Upper lobe of right lung (tissue), 1 donor: ENCODE measurements around the gene ATG7. TPM values are rescaled to one million over a fixed set of nuclear protein-coding genes. Genes with fewer than 3 reads are reported as not detected.

Experiments used
- ATAC-seq: fragments of 200-7000 bp; cut with Tn5 transposase; one replicate; pipeline ENCODE4 v1.9.1; 2020; ENCODE audit warnings: mild to moderate bottlenecking, moderate library complexity
- DNase-seq: peaks from one replicate; pipeline ENCODE4 v3.0.0-alpha.2; 2020
- H3K27ac ChIP-seq: fragments of 200-600 bp; one replicate; pipeline ENCODE4 v1.8.0; 2022
- H3K27me3 ChIP-seq: fragments of 200-600 bp; one replicate; pipeline ENCODE4 v1.8.0; 2022; ENCODE audit warnings: mild to moderate bottlenecking
- H3K36me3 ChIP-seq: fragments of 200-600 bp; one replicate; pipeline ENCODE4 v1.8.0; 2022
- H3K4me1 ChIP-seq: fragments of 200-600 bp; one replicate; pipeline ENCODE4 v1.8.0; 2022
- H3K4me3 ChIP-seq: fragments of 200-600 bp; one replicate; pipeline ENCODE4 v1.8.0; 2022; ENCODE audit warnings: mild to moderate bottlenecking
- H3K9me3 ChIP-seq: fragments of 200-600 bp; one replicate; pipeline ENCODE4 v1.8.0; 2022
- CTCF ChIP-seq: fragments of 200-600 bp; IDR thresholded peaks from one replicate; pipeline ENCODE4 v1.8.0; 2022; ENCODE audit warnings: antibody characterized with exemption
- intact Hi-C: fragments of 100-400 bp; cut with DNase I; formaldehyde crosslinking; loops from one replicate; pipeline ENCODE4 v1.11.0; 2022
- total RNA-seq: library from RNA; stranded (reverse); fragmentation: NEBNext Ultra II Directional; extraction: Animal tissue kit (Norgen Biotek cat#: 25700); gene quantifications from one replicate; pipeline ENCODE4 v1.2.1, GENCODE V29; 2021
- donor health status: DM: no; HTN: yes; CAD: no; lungs with severe emphysema.

ATG7 gene
- total RNA-seq, 1 donor from 2014 or later, result 49.9 TPM

- H3K27ac ChIP-seq, result no peak overlapping the region
- H3K4me1 ChIP-seq, result peaks cover 14% of the 10 kb centered on the region
- peaks cover 2% of the 10 kb centered on the region for H3K36me3 ChIP-seq
- no peak for TF ChIP-seq CTCF
- H3K4me3 ChIP-seq, result no peak overlapping the region
- no peak for ATAC-seq
- H3K9me3 ChIP-seq, result no peaks in the 10 kb centered on the region
- DNase-seq, result no peak
- no peaks in the 10 kb centered on the region for H3K27me3 ChIP-seq
- intact Hi-C loops, result no loop called here
Observed at GRCh38 chr3:11386465-11387113, 114.4 kb downstream of the ATG7 start.

- Histone ChIP-seq H3K4me3 (no peak overlapping the region), H3K27me3 (no peaks in the 10 kb centered on the region), H3K36me3 (no peaks in the 10 kb centered on the region), H3K9me3 (no peaks in the 10 kb centered on the region), H3K27ac (no peak overlapping the region), H3K4me1 (peaks cover 24% of the 10 kb centered on the region)
- intact Hi-C loops, result no loop called here
- DNase-seq (no peak), ATAC-seq (no peak)
- TF ChIP-seq CTCF, result no peak
Observed at GRCh38 chr3:11389386-11390268, 117.4 kb downstream of the ATG7 start.

- Histone ChIP-seq H3K9me3 (no peaks in the 10 kb centered on the region), H3K27me3 (no peaks in the 10 kb centered on the region), H3K27ac (no peak overlapping the region), H3K4me1 (peaks cover 21% of the 10 kb centered on the region), H3K4me3 (no peak overlapping the region), H3K36me3 (no peaks in the 10 kb centered on the region)
- intact Hi-C loops, result no loop called here
- DNase-seq, result no peak
- TF ChIP-seq CTCF, result no peak
- no peak for ATAC-seq
Observed at GRCh38 chr3:11390411-11391131, 118.4 kb downstream of the ATG7 start.

DNA sequence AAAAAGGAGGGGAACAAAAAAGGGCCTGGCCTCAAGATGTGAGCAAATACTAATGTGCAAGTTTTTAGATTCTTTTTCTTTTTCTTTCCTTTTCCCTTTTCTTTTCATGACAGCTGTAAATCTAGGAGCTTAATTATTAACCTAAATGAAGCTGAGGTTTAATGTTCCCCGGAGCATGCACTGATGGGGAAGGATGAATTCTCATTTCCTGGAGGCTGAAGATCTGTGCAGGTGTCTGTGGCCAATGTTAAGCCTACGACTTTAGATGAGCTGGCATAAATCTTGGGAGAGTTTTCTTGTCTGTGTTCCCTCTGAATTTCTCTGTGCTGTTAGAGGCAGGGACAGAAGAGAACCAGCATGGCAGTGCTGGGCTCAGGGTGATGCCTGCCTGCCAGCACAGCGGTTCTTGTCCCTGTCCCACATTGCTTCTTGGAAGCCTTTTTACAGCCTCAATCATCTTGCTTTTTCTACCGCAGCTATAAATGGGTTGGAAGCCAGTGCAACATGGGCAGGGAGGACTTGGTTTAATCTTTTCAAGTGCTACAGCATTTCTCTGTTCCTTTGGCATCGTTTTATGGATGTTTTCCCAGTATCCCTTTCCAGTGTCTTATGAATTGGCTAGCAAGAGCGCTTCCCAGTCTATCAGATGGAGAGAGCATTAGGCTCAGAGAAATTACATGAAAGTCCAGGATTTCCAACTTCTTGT is 119.1 kb downstream of the ATG7 start:
- no peak for DNase-seq
- TF ChIP-seq CTCF, result no peak
- no peaks in the 10 kb centered on the region for H3K36me3 ChIP-seq
- no peaks in the 10 kb centered on the region for H3K9me3 ChIP-seq
- H3K4me1 ChIP-seq, result peaks cover 14% of the 10 kb centered on the region
- H3K4me3 ChIP-seq, result no peak overlapping the region
- H3K27ac ChIP-seq, result no peak overlapping the region
- no peak for ATAC-seq
- no peaks in the 10 kb centered on the region for H3K27me3 ChIP-seq
- intact Hi-C loops, result no loop called here
